ENCODE measurements around the gene CD37.

The CD37 gene

DNA sequence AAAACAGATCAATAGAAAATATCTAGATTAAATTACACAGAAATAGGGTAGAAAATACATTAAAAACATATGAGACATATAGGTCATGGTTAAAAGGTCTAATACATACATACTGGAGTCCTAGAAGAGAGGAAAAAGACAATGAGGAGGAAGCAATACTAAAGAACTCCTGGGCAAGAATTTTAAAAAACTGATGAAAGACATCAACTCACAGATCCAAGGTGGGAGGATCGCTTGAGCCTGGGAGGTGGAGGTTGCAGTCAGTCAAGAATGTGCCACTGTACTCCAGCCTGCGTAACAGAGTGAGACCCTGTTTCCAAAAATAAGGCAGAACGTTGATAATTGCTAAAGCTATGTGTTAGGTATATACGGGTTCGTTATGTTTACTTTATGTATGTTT lies 47.4 kb downstream of the CD37 start:
- Histone ChIP-seq H2AFZ (ENCODE audit: low read depth, low read length, severe bottlenecking) (no peak overlapping the region), H3K27me3 (ENCODE audit: low read length) (no peaks in the 10 kb centered on the region)
- TF ChIP-seq, protein P1, sequence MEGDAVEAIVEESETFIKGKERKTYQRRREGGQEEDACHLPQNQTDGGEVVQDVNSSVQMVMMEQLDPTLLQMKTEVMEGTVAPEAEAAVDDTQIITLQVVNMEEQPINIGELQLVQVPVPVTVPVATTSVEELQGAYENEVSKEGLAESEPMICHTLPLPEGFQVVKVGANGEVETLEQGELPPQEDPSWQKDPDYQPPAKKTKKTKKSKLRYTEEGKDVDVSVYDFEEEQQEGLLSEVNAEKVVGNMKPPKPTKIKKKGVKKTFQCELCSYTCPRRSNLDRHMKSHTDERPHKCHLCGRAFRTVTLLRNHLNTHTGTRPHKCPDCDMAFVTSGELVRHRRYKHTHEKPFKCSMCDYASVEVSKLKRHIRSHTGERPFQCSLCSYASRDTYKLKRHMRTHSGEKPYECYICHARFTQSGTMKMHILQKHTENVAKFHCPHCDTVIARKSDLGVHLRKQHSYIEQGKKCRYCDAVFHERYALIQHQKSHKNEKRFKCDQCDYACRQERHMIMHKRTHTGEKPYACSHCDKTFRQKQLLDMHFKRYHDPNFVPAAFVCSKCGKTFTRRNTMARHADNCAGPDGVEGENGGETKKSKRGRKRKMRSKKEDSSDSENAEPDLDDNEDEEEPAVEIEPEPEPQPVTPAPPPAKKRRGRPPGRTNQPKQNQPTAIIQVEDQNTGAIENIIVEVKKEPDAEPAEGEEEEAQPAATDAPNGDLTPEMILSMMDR (IDR thresholded peaks at IDR 0.05; ENCODE audit: insufficient read depth, low read length, poor library complexity, severe bottlenecking) = no peak
- TF ChIP-seq EZH2phosphoT487 (conservative IDR thresholded peaks at IDR 0.05; ENCODE audit: low read length) = no peak

DNA sequence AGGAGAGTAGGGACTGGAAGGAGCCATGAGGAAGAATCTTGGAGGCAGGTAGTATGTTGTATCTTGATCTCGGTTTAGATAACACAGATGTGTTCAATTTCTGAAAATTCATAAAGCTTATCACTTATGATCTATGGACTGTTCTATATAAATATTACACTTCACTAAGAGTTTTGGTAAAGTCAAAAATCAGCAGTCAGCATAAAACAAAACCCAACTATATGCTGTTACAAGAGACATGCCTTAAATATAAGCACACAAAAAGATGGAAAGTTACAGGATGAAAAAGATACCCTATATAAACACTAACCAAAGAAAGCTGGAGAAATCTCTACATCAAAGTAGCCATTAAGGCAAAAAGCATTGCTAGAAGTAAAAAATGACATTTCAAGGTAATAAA lies 48.4 kb downstream of the CD37 start:
- H3K9ac ChIP-seq (ENCODE audit: low read length) = no peak overlapping the region
- no peak overlapping the region for H3K27ac ChIP-seq (ENCODE audit: low read depth, low read length)
- H3K9me3 ChIP-seq (ENCODE audit: insufficient read depth, low read length) = no peaks in the 10 kb centered on the region

More for the DNA sequence above, 47.4 kb downstream of the CD37 start:
- H3F3A ChIP-seq (ENCODE audit: insufficient read depth) = no peaks in the 10 kb centered on the region
- no peaks in the 10 kb centered on the region for H3K9me2 ChIP-seq (replicated peaks; ENCODE audit: insufficient read depth, low read length)
- H3K27ac ChIP-seq (ENCODE audit: low read depth, low read length) = no peak overlapping the region
- H3K4me2 ChIP-seq (ENCODE audit: low read depth, low read length, poor library complexity, severe bottlenecking) = no peak overlapping the region
- H4K20me1 ChIP-seq (ENCODE audit: low read depth, low read length) = no peaks in the 10 kb centered on the region
- no peak overlapping the region for H3K9ac ChIP-seq (ENCODE audit: low read length)
- no peak overlapping the region for H3K4me3 ChIP-seq (ENCODE audit: insufficient read depth, low read length, poor library complexity, severe bottlenecking)
- no peaks in the 10 kb centered on the region for H3K9me3 ChIP-seq (ENCODE audit: insufficient read depth, low read length)
- H3K36me3 ChIP-seq (ENCODE audit: low read length) = no peaks in the 10 kb centered on the region
- no peaks in the 10 kb centered on the region for H3K79me2 ChIP-seq (ENCODE audit: insufficient read depth, low read length)

DNA sequence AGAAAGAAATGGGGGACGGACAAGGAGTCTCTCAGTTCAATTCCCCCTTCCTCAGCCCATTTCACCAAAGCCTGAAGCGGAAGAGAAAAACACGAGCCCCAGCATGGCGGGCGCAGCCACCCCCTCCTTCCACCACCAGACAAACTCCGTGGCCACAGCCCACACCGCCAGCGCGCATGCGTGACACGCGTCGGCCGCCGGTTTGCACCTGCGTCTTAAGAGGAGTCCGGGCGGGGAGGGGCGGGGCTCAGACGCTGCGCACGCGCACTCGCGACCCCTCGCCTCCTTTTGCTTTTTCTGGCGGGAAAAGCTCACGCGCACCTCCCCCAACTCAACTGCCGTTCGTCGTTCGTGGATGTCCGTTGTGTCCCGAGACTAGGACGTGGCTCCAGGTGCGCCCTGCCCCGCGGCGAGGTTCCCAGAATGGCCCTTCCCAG lies 52.7 kb downstream of the CD37 start, which contains the start of gene KASH5:
Gene KASH5, plus strand, starts transcription at position 314 of the 437 bp plus-strand sequence. CDS start 2,635 bp downstream, outside the sequence.
- Histone ChIP-seq H3K4me2 (ENCODE audit: low read depth, low read length, poor library complexity, severe bottlenecking) (no peak within 1 kb of the TSS), H3K4me3 (ENCODE audit: insufficient read depth, low read length, poor library complexity, severe bottlenecking) (no peak within 1 kb of the TSS), H3K9me3 (ENCODE audit: insufficient read depth, low read length) (no peaks in the 10 kb centered on the region), H3K9ac (ENCODE audit: low read length) (no peak within 1 kb of the TSS), H3K27me3 (ENCODE audit: low read length) (no peaks in the 10 kb centered on the region), H3K36me3 (ENCODE audit: low read length) (no peaks in the 10 kb centered on the region), H2AFZ (ENCODE audit: low read depth, low read length, severe bottlenecking) (no peak within 1 kb of the TSS), H3K79me2 (ENCODE audit: insufficient read depth, low read length) (no peaks in the 10 kb centered on the region), H4K20me1 (ENCODE audit: low read depth, low read length) (no peaks in the 10 kb centered on the region), H3K27ac (ENCODE audit: low read depth, low read length) (no peak within 1 kb of the TSS), H3F3A (ENCODE audit: insufficient read depth) (peaks cover 4% of the 10 kb centered on the region; the same call in 1 of the 2 replicates), H3K9me2 (replicated peaks; ENCODE audit: insufficient read depth, low read length) (no peaks in the 10 kb centered on the region)
- no peak for TF ChIP-seq EZH2phosphoT487 (conservative IDR thresholded peaks at IDR 0.05; ENCODE audit: low read length)

More for the DNA sequence above, 48.4 kb downstream of the CD37 start:
- H2AFZ ChIP-seq (ENCODE audit: low read depth, low read length, severe bottlenecking) = no peak overlapping the region
- no peak for TF ChIP-seq EZH2phosphoT487 (conservative IDR thresholded peaks at IDR 0.05; ENCODE audit: low read length)
- TF ChIP-seq, protein P1 (IDR thresholded peaks at IDR 0.05; ENCODE audit: insufficient read depth, low read length, poor library complexity, severe bottlenecking) = no peak
- no peaks in the 10 kb centered on the region for H3F3A ChIP-seq (ENCODE audit: insufficient read depth)
- H3K4me2 ChIP-seq (ENCODE audit: low read depth, low read length, poor library complexity, severe bottlenecking) = no peak overlapping the region
- H3K27me3 ChIP-seq (ENCODE audit: low read length) = no peaks in the 10 kb centered on the region
- no peaks in the 10 kb centered on the region for H3K36me3 ChIP-seq (ENCODE audit: low read length)
- no peaks in the 10 kb centered on the region for H3K79me2 ChIP-seq (ENCODE audit: insufficient read depth, low read length)
- no peaks in the 10 kb centered on the region for H3K9me2 ChIP-seq (replicated peaks; ENCODE audit: insufficient read depth, low read length)
- no peaks in the 10 kb centered on the region for H4K20me1 ChIP-seq (ENCODE audit: low read depth, low read length)
- no peak overlapping the region for H3K4me3 ChIP-seq (ENCODE audit: insufficient read depth, low read length, poor library complexity, severe bottlenecking)

DNA sequence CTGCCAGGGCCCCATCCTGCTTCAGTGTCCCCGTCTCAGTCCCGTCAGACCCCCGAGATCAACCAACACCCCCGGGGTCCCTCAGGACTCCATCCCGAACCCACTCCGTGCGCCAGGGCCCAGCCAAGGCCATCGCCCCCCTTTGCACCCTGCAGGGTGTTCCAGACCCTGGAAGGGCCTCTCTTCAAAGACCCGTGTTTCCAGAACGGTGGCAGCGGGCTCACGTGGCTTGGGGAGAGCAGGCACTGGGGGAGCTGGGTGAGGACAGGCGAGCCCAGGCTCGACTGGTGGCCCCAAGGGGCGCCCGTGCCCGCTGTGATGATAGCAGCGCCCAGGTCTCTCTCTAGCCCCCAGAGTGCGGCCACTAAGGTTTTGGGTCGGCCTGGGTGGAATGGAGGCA lies 54.2 kb downstream of the CD37 start:
- Histone ChIP-seq H3K9ac (ENCODE audit: low read length) (no peak overlapping the region), H3K27ac (ENCODE audit: low read depth, low read length) (no peak overlapping the region), H3K4me3 (ENCODE audit: insufficient read depth, low read length, poor library complexity, severe bottlenecking) (no peak overlapping the region), H3F3A (ENCODE audit: insufficient read depth) (peaks cover 4% of the 10 kb centered on the region; the same call in 1 of the 2 replicates), H2AFZ (ENCODE audit: low read depth, low read length, severe bottlenecking) (no peak overlapping the region), H3K36me3 (ENCODE audit: low read length) (no peaks in the 10 kb centered on the region), H4K20me1 (ENCODE audit: low read depth, low read length) (no peaks in the 10 kb centered on the region), H3K9me3 (ENCODE audit: insufficient read depth, low read length) (no peaks in the 10 kb centered on the region), H3K4me2 (ENCODE audit: low read depth, low read length, poor library complexity, severe bottlenecking) (no peak overlapping the region), H3K9me2 (replicated peaks; ENCODE audit: insufficient read depth, low read length) (no peaks in the 10 kb centered on the region), H3K27me3 (ENCODE audit: low read length) (no peaks in the 10 kb centered on the region), H3K79me2 (ENCODE audit: insufficient read depth, low read length) (no peaks in the 10 kb centered on the region)
- TF ChIP-seq, protein P1 (IDR thresholded peaks at IDR 0.05; ENCODE audit: insufficient read depth, low read length, poor library complexity, severe bottlenecking) = no peak
- no peak for TF ChIP-seq EZH2phosphoT487 (conservative IDR thresholded peaks at IDR 0.05; ENCODE audit: low read length)
